H9 (cell line): ENCODE data around the gene MLLT3. TPM values are rescaled to one million over a fixed set of nuclear protein-coding genes. Genes with fewer than 3 reads are reported as not detected.

Experiments used
- DNase-seq: peaks from one replicate; pipeline ENCODE4 v3.0.0-alpha.2; 2017
- H2AFZ ChIP-seq: one replicate; pipeline ENCODE4 v1.6.1; 2013; ENCODE audit warnings: mild to moderate bottlenecking, low read length, control low read depth, moderate library complexity
- H2AK5ac ChIP-seq: 2 replicates; pipeline ENCODE4 v1.6.1; 2013; ENCODE audit warnings: low read length, control low read depth, mixed read lengths; ENCODE audit not compliant: insufficient read length
- H2BK120ac ChIP-seq: one replicate; pipeline ENCODE4 v1.6.1; 2013; ENCODE audit warnings: low read depth, mild to moderate bottlenecking, low read length, control low read depth, inconsistent platforms; ENCODE audit not compliant: poor library complexity, severe bottlenecking
- H2BK12ac ChIP-seq: 2 replicates; pipeline ENCODE4 v1.6.1; 2013; ENCODE audit warnings: low read length, control low read depth, mixed read lengths, low read depth; ENCODE audit not compliant: insufficient read length
- H2BK15ac ChIP-seq: 2 replicates; pipeline ENCODE4 v1.6.1; 2013; ENCODE audit warnings: low read depth, low read length, control low read depth
- H2BK20ac ChIP-seq: one replicate; pipeline ENCODE4 v1.6.1; 2013; ENCODE audit warnings: low read depth, mild to moderate bottlenecking, low read length, control low read depth, inconsistent platforms; ENCODE audit not compliant: poor library complexity, severe bottlenecking
- H2BK5ac ChIP-seq: 2 replicates; pipeline ENCODE4 v1.6.1; 2013; ENCODE audit warnings: low read length, control low read depth, mixed read lengths; ENCODE audit not compliant: insufficient read length
- H3K14ac ChIP-seq: 2 replicates; pipeline ENCODE4 v1.6.1; 2013; ENCODE audit warnings: low read length, control low read depth; ENCODE audit not compliant: insufficient read depth
- H3K18ac ChIP-seq: 2 replicates; pipeline ENCODE4 v1.6.1; 2013; ENCODE audit warnings: low read depth, mild to moderate bottlenecking, mixed read lengths, low read length, control low read depth; ENCODE audit not compliant: insufficient read length
- H3K23ac ChIP-seq: 2 replicates; pipeline ENCODE4 v1.6.1; 2013; ENCODE audit warnings: low read length, control low read depth, mixed read lengths, low read depth; ENCODE audit not compliant: insufficient read length
- H3K23me2 ChIP-seq: 2 replicates; pipeline ENCODE4 v1.6.1; 2013; ENCODE audit warnings: low read depth, mild to moderate bottlenecking, mixed read lengths, low read length, control low read depth; ENCODE audit not compliant: insufficient read length, poor library complexity, severe bottlenecking
- H3K27ac ChIP-seq: 2 replicates; pipeline ENCODE4 v1.5.1; 2013; ENCODE audit warnings: low read length, control low read depth, mixed read lengths, low read depth; ENCODE audit not compliant: insufficient read length
- H3K27me3 ChIP-seq: 2 replicates; pipeline ENCODE4 v1.6.1; 2013; ENCODE audit warnings: low read length, control low read depth, inconsistent platforms; ENCODE audit not compliant: insufficient read depth
- H3K4ac ChIP-seq: 2 replicates; pipeline ENCODE4 v1.6.1; 2013; ENCODE audit warnings: low read depth, mild to moderate bottlenecking, control low read depth, inconsistent platforms, low read length, moderate library complexity
- H3K4me1 ChIP-seq: 2 replicates; pipeline ENCODE4 v1.6.1; 2013; ENCODE audit warnings: low read length, control low read depth, inconsistent platforms; ENCODE audit not compliant: insufficient read depth
- H3K4me2 ChIP-seq: 2 replicates; pipeline ENCODE4 v1.6.1; 2013; ENCODE audit warnings: low read length, control low read depth, mixed read lengths; ENCODE audit not compliant: insufficient read length, insufficient read depth
- H3K56ac ChIP-seq: 2 replicates; pipeline ENCODE4 v1.6.1; 2013; ENCODE audit warnings: low read depth, mild to moderate bottlenecking, mixed read lengths, low read length, control low read depth; ENCODE audit not compliant: insufficient read length
- H3K79me1 ChIP-seq: 2 replicates; pipeline ENCODE4 v1.6.1; 2013; ENCODE audit warnings: low read depth, mild to moderate bottlenecking, moderate library complexity, low read length, control low read depth, inconsistent platforms; ENCODE audit not compliant: insufficient read depth, poor library complexity, severe bottlenecking
- H3K79me2 ChIP-seq: 2 replicates; pipeline ENCODE4 v1.6.1; 2013; ENCODE audit warnings: low read length, control low read depth, inconsistent platforms; ENCODE audit not compliant: insufficient read depth
- H3K9ac ChIP-seq: 2 replicates; pipeline ENCODE4 v1.6.1; 2013; ENCODE audit warnings: low read length, control low read depth, mixed read lengths; ENCODE audit not compliant: insufficient read length; ENCODE audit errors: extremely low read depth
- H3K9me3 ChIP-seq: one replicate; pipeline ENCODE4 v1.6.1; 2013; ENCODE audit warnings: low read depth, low read length, inconsistent platforms; ENCODE audit not compliant: control insufficient read depth
- H3T11ph ChIP-seq: one replicate; pipeline ENCODE4 v1.6.1; 2013; ENCODE audit warnings: mild to moderate bottlenecking, low read length, control low read depth, inconsistent platforms
- H4K20me1 ChIP-seq: one replicate; pipeline ENCODE4 v1.6.1; 2013; ENCODE audit not compliant: control insufficient read depth, insufficient read length, insufficient read depth
- H4K5ac ChIP-seq: 2 replicates; pipeline ENCODE4 v1.6.1; 2013; ENCODE audit warnings: low read depth, mild to moderate bottlenecking, mixed read lengths, low read length, control low read depth; ENCODE audit not compliant: insufficient read length
- H4K8ac ChIP-seq: replicated peaks from 2 replicates; pipeline ENCODE4 v1.6.1; 2013; ENCODE audit warnings: low read length, control low read depth, mixed read lengths, low read depth; ENCODE audit not compliant: insufficient read length
- H4K91ac ChIP-seq: 2 replicates; pipeline ENCODE4 v1.6.1; 2013; ENCODE audit warnings: low read depth, mild to moderate bottlenecking, moderate library complexity, mixed read lengths, low read length, control low read depth; ENCODE audit not compliant: insufficient read length
- H3K27ac Mint-ChIP-seq, 3 experiments: 2 replicates in 2 of 3; 3 replicates in 1 of 3; pipeline ENCODE4 v1.8.0; 2020 to 2021; ENCODE audit warnings: mixed read lengths in 3 of 3, mild to moderate bottlenecking in 1 of 3, moderate library complexity in 1 of 3
- H3K27me3 Mint-ChIP-seq: 2 replicates; pipeline ENCODE4 v1.8.0; 2021; ENCODE audit warnings: low read depth, mild to moderate bottlenecking, moderate library complexity, mixed read lengths
- H3K36me3 Mint-ChIP-seq, 3 experiments: 2 replicates in 2 of 3; 3 replicates in 1 of 3; pipeline ENCODE4 v1.8.0; 2020 to 2021; ENCODE audit warnings: low read depth in 3 of 3, mixed read lengths in 3 of 3; ENCODE audit not compliant: insufficient read depth in 1 of 3
- H3K4me1 Mint-ChIP-seq, 2 experiments: 2 replicates each; pipeline ENCODE4 v1.8.0; 2020; ENCODE audit warnings: mixed read lengths in 2 of 2
- H3K4me3 Mint-ChIP-seq, 2 experiments: 2 replicates in 1 of 2; 3 replicates in 1 of 2; pipeline ENCODE4 v1.8.0; 2020 to 2021; ENCODE audit warnings: mild to moderate bottlenecking in 2 of 2, mixed read lengths in 2 of 2, moderate library complexity in 1 of 2
- H3K9me3 Mint-ChIP-seq, 2 experiments: 2 replicates in 1 of 2; 3 replicates in 1 of 2; pipeline ENCODE4 v1.8.0; 2020; ENCODE audit warnings: mild to moderate bottlenecking in 2 of 2, mixed read lengths in 2 of 2, moderate library complexity in 1 of 2
- WGBS: extraction: QIAGEN DNeasy Blood & Tissue Kit; methylation state at CpG from one replicate; pipeline ENCODE4 v1.1.7; 2013; ENCODE audit warnings: missing lambda C conversion rate, low lambda C conversion rate, mixed read lengths; ENCODE audit not compliant: insufficient read length; ENCODE audit errors: extremely low coverage; 5-methylcytosine and 5-hydroxymethylcytosine counted together
- long read RNA-seq: library from polyadenylated mRNA; unstranded; transcript quantifications from one replicate; pipeline ENCODE4 v2.0.0, GENCODE V29; 2020
- total RNA-seq: library from RNA; stranded (reverse); gene quantifications from 2 replicates; pipeline ENCODE4 v1.2.1, GENCODE V29; 2021
- TF ChIP-seq, protein P1 (sequence below): fragments of 200-600 bp; sonication (generic); conservative IDR thresholded peaks from 3 replicates; pipeline ENCODE4 v1.8.0; 2021; ENCODE audit warnings: antibody characterized with exemption, mild to moderate bottlenecking

Gene MLLT3
- 3.7 and 3.9 TPM in 2 replicates for total RNA-seq
- long read RNA-seq, full-length matches to known transcripts, result 2 of 2 reads
- long read RNA-seq, partial matches to known transcripts, result 0 of 2 reads
- long read RNA-seq, other reads (novel, unspliced or antisense), result 0 of 2 reads

DNA sequence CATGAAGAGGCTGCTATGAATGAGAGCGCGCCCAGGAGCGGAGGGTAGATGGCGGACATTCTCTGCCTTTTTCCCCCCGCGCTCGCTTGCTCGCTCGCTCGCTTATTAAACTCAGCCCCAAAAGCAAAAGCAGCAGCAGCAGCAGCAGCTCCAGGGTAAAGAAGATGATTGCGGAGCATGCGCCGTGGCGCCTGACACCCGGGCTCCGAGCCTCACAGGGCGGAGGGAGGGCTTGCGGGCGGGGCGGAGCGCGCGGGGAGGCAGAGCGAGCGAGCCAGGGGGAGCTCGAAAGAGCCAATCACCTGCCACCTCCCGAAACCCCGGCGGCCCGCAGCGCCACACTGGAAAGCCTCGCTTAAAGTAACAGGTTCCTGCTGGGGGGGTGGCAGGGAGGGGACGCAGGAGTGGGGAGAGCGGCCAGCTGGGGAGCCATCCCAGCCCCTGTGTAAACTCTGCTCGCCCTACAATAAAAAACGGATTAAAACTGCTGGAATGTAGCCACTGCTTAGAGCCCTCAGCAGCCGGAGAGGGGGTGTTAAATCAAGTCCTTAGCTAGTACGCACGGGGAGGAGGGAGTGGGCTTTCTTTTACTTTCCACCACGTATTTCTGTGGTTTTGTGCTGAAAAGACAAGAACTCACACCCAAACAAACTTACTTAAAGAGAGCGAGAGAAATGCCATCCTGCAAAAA is at the start of gene MLLT3:
Gene MLLT3 (minus strand): TSS at position 170 of the 691 bp plus-strand sequence.
- Mint-ChIP-seq H3K4me3 (peak within 1 kb of the TSS; percentile 78 to 93), H3K27me3 (peaks cover 69% of the 10 kb centered on the region), H3K36me3 (no peaks in the 10 kb centered on the region), H3K4me1 (peaks cover 27 to 44% of the 10 kb centered on the region in 2 experiments), H3K27ac (no peak within 1 kb of the TSS), H3K9me3 (no peaks in the 10 kb centered on the region)
- Histone ChIP-seq H4K91ac (no peak within 1 kb of the TSS), H2BK120ac (no peak within 1 kb of the TSS), H3K4me2 (peak within 1 kb of the TSS; percentile 95), H3K18ac (no peak within 1 kb of the TSS), H2AFZ (no peak within 1 kb of the TSS), H3K4ac (no peak within 1 kb of the TSS), H3K14ac (no peak within 1 kb of the TSS; the same call in 1 of the 2 replicates), H2BK5ac (no peak within 1 kb of the TSS), H3K23ac (no peak within 1 kb of the TSS), H3K9ac (peak within 1 kb of the TSS; percentile 13), H3K56ac (no peak within 1 kb of the TSS), H3K27me3 (peaks cover 31% of the 10 kb centered on the region), H4K5ac (no peak within 1 kb of the TSS), H3K4me1 (peaks cover 3% of the 10 kb centered on the region; the same call in 1 of the 2 replicates), H2BK15ac (no peak within 1 kb of the TSS), H3K27ac (no peak within 1 kb of the TSS), H4K20me1 (no peaks in the 10 kb centered on the region), H3K79me1 (no peaks in the 10 kb centered on the region), H2BK20ac (no peak within 1 kb of the TSS), H3T11ph (no peak within 1 kb of the TSS), H2BK12ac (no peak within 1 kb of the TSS), H2AK5ac (no peak within 1 kb of the TSS), H3K9me3 (no peaks in the 10 kb centered on the region), H3K79me2 (no peaks in the 10 kb centered on the region), H4K8ac (no peak within 1 kb of the TSS), H3K23me2 (peaks cover 25% of the 10 kb centered on the region)
- TF ChIP-seq, protein P1, sequence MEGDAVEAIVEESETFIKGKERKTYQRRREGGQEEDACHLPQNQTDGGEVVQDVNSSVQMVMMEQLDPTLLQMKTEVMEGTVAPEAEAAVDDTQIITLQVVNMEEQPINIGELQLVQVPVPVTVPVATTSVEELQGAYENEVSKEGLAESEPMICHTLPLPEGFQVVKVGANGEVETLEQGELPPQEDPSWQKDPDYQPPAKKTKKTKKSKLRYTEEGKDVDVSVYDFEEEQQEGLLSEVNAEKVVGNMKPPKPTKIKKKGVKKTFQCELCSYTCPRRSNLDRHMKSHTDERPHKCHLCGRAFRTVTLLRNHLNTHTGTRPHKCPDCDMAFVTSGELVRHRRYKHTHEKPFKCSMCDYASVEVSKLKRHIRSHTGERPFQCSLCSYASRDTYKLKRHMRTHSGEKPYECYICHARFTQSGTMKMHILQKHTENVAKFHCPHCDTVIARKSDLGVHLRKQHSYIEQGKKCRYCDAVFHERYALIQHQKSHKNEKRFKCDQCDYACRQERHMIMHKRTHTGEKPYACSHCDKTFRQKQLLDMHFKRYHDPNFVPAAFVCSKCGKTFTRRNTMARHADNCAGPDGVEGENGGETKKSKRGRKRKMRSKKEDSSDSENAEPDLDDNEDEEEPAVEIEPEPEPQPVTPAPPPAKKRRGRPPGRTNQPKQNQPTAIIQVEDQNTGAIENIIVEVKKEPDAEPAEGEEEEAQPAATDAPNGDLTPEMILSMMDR, result no peak
- peak; percentile 96 for DNase-seq
- no CpG with 5 or more reads among the region's 41 CpGs for WGBS
